DOHH2 (cell line): ENCODE measurements around the gene TLX3.

Source experiments
- CTCF ChIP-seq: fragments of 200-600 bp; sonication (generic); IDR thresholded peaks from one replicate; pipeline ENCODE4 v1.5.1; 2014; ENCODE audit warnings: antibody characterized with exemption, mild to moderate bottlenecking, low read depth, low read length; ENCODE audit not compliant: poor library complexity, severe bottlenecking
- EZH2phosphoT487 ChIP-seq: fragments of 200-600 bp; sonication (generic); IDR thresholded peaks from 2 replicates; pipeline ENCODE4 v1.6.1; 2017; ENCODE audit warnings: borderline replicate concordance, mild to moderate bottlenecking, antibody characterized with exemption, low read length, moderate library complexity, mixed read lengths

- no peak for TF ChIP-seq CTCF
- TF ChIP-seq EZH2phosphoT487 = no peak
Observed at GRCh38 chr5:171323007-171323406, 14.0 kb downstream of the TLX3 start.
